ENCODE results near the gene ITPKC.
A peak's percentile ranks its signal among the peaks of the same experiment; 100 is the strongest.
"Not testable (repeated sequence)": the region's sequence is repeated elsewhere in the genome, so short reads cannot be mapped to it uniquely, and the experiment has no call there.

ITPKC gene

DNA sequence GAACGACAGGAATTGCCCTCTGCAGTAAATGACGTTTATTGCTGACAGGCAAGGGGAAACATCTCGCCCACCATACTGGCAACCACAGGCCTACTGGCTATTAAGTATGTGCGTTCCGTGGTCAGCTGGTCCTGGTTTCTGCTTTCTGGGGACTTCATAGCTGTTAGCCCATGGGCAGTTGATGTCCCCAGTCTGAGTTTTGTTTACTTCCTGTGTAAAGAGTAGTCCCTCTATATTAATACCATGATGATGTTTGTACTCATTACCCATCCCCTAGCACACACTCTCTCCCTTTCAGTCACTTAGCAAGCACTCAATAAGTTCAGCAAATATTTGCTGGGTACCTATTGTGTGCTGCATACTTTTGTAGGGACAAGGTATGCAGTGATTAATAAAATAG lies 52.0 kb downstream of the ITPKC start:
- DNase-seq (ENCODE audit: low read depth), result no peak

DNA sequence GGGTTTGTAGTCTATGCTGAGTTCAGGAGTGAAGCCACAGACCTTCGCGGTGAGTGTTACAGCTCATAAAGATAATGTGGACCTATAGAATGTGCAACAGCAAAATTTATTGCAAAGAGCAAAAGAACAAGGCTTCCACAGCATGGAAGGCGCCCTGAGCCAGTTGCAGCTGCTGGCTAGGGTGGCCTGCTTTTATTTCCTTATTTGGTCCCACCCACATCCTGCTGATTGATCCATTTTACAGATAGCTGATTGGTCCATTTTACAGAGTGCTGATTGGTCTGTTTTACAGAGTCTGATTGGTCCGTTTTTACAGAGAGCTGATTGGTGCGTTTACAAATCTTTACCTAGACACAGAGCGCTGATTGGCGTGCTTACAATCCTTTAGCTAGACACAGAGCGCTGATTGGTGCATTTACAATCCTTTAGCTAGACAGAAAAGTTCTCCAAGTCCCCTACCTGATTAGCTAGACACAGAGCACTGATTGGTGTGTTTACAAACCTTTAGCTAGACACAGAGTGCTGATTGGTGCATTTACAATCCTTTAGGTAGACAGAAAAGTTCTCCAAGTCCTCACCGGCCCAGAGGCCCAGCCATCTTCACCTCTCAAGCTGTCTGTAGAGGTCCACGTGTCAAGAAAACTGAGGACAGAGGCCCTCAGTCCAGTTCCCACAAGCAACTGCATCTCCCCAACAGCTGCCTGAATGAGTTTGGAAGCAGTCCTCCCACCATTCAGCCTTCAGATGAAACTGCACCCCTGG lies 54.4 kb downstream of the ITPKC start:
- DNase-seq (ENCODE audit: low read depth), result not testable (repeated sequence)

DNA sequence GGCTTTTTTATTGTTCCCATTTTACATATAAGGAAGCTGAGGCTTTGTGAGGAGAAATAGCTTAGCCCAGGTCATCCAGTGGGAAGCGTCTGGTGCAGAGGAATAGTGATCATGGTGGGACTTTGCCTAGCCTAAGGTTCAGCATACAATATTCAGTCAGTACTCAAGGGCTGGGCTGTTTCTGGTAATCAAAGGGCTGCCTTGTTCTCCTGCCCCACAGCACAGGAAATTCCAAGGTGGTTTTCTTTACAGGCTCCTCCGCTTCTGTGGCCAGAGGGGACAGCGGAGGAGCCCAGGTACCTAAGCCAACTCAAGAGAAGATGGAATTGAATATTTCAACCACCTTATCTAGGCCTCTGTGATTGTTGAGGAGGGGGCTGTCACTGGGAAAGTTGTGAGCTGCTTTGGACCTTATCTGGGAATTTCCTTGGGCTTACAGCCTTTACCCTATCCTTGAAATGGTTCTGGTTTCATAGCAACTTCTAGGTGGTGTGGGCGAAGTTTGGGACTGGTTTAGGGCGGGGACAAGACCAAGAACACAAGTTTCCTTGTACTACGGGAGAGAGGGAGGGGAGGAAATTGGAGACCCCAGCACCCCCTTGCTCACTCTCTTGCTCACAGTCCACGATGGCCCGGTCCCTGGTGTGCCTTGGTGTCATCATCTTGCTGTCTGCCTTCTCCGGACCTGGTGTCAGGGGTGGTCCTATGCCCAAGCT lies 58.2 kb downstream of the ITPKC start, which contains the start of gene MIA:
Gene MIA (plus strand): TSS at position 606 of the 716 bp plus-strand sequence. CDS start 22 bp downstream, at position 628.
- DNase-seq (ENCODE audit: low read depth), result no peak

DNA sequence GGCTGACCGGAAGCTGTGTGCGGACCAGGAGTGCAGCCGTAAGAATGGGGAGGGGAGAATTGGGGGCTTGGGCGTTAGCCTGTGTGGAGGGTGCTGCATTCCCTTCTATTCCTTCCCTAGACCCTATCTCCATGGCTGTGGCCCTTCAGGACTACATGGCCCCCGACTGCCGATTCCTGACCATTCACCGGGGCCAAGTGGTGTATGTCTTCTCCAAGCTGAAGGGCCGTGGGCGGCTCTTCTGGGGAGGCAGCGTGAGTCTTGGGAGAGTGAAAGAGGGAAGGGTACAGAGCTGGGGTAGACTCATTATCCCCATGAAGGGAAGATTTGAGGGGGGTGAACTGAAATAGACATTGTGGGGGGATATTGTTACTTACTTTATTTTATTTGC lies 58.7 kb downstream of the ITPKC start:
- DNase-seq (ENCODE audit: low read depth), result no peak

DNA sequence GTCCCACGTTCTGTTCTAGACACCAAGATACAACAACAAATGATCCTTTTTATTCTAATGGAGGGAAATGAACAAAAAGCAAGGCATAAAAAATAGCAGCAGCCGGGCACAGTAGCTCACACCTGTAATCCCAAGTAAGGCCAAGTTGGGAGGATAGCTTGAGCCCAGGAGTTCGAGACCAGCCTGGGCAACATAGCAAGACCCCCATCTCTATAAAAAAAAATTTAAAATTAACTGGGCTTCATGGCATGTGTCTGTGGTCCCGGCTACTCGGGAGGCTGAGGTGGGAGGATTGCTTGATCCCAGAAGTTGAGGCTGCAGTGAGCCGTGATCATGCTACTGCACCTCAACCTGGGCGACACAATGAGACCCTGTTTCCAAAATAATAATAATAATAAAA lies 59.5 kb downstream of the ITPKC start:
- DNase-seq (ENCODE audit: low read depth), result no peak

DNA sequence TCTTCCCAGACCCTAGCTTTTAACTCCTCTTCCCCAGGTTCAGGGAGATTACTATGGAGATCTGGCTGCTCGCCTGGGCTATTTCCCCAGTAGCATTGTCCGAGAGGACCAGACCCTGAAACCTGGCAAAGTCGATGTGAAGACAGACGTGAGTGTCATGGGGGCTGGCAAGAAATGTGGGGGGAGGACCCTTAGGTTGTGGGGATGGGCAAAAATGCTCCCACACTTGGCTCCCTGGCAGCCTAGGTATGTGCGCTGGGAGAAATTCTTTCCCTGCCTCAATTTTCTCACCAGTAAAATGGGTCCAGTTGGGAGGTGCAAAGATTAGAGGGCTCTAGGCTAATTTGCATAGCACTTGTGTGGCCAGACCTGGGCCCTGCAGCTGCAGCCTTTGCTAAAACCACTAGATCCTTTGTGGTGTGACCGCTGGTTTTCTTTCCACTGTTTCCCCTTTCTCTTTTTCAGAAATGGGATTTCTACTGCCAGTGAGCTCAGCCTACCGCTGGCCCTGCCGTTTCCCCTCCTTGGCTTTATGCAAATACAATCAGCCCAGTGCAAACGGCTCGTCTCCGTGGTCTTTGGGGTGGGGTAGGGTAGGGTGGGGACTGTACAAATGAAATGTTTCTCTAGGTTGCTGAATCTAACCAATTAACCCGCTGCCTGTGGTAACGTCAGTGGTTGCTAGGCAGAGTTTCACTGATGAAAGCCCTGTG lies 60.2 kb downstream of the ITPKC start:
- peak; percentile 85 for DNase-seq (ENCODE audit: low read depth)

DNA sequence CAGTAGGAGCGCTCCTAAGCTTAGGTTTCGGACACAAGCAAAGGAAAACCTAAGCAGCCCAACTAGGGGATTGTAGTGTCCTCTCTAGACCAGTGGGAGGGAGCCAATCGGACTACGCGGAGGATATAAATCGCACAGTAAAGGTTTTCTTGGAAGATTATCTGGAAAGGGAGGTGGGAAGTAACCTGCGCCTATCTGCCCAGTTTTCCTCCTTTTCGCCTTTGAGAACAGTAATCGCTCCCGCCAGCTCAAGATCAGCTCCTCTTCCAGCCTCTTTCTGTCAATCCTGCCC lies 60.7 kb downstream of the ITPKC start:
- no peak for DNase-seq (ENCODE audit: low read depth)

DNA sequence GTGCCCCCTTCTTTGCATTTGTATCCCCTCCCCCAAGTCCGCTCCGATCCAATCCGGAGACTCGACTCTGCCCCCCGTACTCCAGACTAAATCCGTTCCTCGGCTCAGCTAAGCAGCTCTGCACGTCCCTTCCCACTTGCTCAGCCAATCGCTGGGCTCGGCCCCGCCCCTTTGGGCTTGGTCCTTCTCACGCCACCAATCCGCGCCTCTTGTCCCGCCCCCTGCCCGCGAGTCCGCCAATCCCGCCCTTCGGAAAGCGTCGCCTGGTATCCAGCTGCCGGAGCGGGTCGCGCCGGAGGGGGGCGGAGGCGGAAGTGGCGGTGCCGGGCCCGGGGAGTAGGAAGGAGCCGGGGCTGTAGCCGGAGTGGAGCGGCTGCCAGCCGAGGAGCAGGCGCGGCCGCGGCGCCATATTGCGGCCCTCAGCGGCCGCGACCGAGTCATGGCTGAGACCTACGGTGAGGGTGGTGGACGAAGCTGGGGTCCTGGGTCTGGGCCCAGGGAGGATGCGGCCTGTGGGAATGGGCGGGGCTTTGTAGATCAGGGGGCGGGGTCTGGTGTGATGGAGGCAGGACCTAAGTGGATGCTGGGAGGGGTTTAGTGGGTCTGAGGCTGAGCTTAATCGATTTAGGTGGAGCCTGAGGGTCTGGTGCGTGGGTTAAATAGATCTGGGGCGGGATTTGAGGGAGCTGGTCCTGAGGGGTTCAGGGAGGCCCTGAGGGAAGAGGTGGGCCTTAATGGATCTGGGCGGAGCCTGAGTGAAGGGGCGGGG lies 61.2 kb downstream of the ITPKC start, which contains the start of gene RAB4B:
Gene RAB4B (plus strand): TSS at position 311 of the 769 bp plus-strand sequence. CDS start 129 bp downstream, at position 440.
- peak; percentile 99 for DNase-seq (ENCODE audit: low read depth)

DNA sequence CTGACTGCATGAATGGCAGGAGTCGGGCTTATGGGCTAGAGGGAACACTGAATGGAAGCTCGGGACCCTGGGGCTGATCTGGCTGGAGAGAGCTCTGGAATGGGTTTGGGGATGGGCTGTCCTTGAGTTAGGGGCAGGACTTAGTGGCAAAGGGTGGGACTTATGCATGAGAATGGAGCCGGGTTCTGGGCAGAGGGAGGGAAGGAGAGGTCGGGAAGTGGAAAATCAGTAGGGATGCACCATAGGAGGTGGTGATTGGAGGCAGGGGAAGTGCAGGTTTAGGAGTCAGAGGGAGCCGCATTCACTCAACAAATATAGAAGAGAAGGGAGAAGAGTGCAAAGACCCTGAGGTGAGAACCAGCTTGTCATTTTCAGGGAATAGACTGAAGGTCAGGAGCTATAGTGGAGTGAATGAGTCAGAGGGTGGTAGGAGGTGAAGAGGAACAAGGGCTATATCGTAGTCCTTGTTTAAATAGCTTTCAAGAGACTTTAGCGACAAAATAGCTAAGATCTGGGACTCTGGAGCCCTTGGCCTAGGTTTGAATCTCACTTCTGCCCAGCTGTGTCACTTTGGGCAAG lies 61.9 kb downstream of the ITPKC start:
- DNase-seq (ENCODE audit: low read depth), result no peak

DNA sequence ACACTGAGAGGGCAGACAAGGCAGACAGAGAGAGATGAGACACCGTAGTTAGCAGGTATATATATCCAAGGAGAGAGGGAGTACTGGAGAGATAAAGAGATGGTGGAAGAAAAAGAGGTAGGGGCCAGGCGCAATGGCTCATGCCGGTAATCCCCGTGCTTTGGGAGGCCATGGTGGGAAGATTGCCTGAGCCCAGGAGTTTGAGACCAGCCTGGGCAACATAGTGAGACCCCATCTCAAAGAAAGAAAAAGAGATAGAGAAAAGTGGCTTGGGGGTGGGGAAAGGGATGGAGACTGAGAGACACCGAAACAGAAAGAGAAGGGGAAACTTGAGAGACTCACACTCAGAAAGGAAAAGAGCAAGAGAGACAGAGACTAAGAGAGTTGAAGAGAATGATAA lies 63.7 kb downstream of the ITPKC start:
- no peak for DNase-seq (ENCODE audit: low read depth)

DNA sequence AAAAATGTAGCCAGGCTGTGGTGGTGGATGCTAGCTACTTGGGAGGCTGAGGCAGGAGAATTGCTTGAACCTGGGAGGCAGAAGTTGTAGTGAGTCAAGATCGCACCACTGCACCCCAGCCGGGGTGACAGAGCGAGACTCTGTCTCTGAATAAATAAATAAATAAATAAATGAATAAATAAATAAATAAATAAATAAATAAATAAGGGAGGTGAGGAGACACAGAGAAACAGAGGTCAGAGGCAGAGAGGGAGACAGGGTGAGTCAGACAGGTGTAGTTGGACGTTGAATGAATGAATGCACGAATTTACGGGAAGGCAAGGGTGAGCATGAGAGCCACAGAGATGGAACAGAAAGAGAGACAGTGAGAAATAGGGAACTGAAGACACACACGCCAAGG lies 64.2 kb downstream of the ITPKC start:
- no peak for DNase-seq (ENCODE audit: low read depth)

DNA sequence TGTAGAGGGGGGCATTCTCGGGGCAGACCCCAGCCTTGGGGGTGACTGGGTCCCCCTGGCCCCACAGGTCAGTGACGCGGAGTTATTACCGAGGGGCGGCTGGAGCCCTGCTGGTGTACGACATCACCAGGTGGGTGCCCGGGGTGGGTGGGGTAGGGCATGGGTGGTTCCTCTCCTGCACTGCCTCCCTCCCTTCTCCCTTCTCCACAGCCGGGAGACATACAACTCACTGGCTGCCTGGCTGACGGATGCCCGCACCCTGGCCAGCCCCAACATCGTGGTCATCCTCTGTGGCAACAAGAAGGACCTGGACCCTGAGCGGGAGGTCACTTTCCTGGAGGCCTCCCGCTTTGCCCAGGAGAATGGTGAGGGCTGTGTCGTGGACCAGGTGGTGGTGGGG lies 66.8 kb downstream of the ITPKC start:
- DNase-seq (ENCODE audit: low read depth), result no peak

DNA sequence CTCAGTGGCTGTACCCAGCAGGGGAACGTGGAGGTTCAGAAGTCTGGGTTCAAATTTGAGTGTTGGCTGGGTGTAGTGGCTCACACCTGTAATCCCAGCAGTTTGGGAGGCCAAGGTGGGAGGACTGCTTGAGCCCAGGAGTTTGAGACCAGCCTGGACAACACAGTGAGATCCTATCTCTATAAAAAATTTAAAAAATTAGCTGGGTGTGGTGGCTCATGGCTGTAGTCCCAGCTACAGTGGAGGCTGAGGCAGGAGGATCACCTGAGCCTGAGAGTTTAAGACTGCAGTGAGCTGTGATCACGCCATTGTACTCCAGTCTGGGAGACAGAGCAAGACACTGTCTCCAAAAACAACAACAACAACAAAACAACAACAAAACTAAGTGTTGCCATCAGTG lies 67.2 kb downstream of the ITPKC start:
- DNase-seq (ENCODE audit: low read depth), result not testable (repeated sequence)

DNA sequence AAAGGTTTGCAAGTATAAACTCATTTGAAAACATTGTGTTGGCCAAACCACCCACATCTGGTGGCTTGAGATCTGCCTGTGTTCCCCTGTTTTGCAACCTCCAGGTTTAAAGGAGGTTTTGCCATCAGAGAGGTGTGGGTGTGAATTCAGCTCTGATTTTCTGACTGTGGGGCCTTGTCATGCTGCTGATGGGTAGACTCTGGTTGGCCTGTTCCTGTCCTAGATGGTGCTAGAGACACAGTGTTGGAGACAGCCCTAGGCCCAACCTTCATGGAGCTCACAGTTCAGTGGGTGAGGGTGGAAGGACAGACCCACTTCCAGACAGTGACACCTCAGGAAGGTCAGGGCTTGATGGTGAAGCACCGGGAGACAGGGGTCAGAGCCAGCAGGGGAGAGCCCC lies 68.6 kb downstream of the ITPKC start:
- no peak for DNase-seq (ENCODE audit: low read depth)

DNA sequence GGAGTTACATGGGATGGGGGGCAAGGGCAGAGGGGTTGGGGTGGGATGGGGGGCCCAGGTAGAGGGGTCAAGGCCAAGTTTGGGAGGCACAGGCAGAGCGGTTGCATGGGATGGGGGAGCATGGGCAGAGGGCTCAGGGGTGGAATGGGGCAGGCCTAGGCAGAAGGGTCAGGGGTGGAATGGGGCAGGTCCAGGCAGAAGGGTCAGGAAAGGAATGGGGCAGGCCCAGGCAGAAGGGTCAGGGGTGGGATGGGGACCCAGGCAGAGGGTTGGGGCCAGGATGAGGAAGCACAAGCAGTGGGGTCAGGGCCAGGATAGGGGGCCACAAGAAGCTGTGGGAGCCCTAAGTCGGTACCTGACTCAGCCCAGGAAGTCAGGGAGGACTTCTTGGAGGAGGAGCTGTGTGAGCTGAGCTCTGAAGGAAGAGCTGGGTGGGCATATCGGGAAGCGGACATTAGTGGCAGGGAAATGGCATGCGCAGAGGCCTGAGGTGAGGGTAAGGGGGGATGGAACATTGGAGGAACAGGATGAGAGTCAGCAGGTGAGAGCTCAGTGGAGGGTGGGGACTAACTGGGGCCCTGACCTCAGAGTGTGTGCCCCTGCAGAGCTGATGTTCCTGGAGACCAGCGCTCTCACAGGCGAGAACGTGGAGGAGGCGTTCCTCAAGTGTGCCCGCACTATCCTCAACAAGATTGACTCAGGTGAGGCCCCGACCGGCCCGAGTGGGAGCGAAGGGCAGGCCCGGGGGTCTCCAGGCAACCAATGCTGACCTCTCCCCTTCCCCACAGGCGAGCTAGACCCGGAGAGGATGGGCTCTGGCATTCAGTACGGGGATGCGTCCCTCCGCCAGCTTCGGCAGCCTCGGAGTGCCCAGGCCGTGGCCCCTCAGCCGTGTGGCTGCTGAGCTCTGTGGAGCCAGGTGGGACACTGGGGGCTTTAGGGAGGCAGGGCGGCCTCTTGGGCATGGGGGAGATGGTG lies 69.4 kb downstream of the ITPKC start:
- DNase-seq (ENCODE audit: low read depth), result no peak

Data from stimulated activated CD8-positive, alpha-beta memory T cell treated with anti-CD3 and anti-CD28 coated beads, Interleukin-15, amount 100 ng/mL, for 1 hour (primary cell).